Upper lobe of left lung (tissue), 4 donors: ENCODE data around the gene A3GALT2.

Experiments
- POLR2A ChIP-seq, 4 donors: fragments of 450-650 bp; IDR thresholded peaks; one replicate each; pipeline ENCODE4 v1.5.1; 2016 to 2017; ENCODE audit warnings: antibody characterized with exemption in 4 of 4, mild to moderate bottlenecking in 2 of 4
- TF ChIP-seq, protein P1 (sequence below), 6 experiments: fragments of 450-650 bp in 4 of 6; fragments of 200-600 bp in 2 of 6; sonication (generic) in 2 of 6; IDR thresholded peaks; one replicate each; pipeline ENCODE4 v1.5.1; 2016 to 2019; ENCODE audit warnings: antibody characterized with exemption in 6 of 6

- no peak for TF ChIP-seq POLR2A (IDR thresholded peaks at IDR 0.05)
- TF ChIP-seq, protein P1, sequence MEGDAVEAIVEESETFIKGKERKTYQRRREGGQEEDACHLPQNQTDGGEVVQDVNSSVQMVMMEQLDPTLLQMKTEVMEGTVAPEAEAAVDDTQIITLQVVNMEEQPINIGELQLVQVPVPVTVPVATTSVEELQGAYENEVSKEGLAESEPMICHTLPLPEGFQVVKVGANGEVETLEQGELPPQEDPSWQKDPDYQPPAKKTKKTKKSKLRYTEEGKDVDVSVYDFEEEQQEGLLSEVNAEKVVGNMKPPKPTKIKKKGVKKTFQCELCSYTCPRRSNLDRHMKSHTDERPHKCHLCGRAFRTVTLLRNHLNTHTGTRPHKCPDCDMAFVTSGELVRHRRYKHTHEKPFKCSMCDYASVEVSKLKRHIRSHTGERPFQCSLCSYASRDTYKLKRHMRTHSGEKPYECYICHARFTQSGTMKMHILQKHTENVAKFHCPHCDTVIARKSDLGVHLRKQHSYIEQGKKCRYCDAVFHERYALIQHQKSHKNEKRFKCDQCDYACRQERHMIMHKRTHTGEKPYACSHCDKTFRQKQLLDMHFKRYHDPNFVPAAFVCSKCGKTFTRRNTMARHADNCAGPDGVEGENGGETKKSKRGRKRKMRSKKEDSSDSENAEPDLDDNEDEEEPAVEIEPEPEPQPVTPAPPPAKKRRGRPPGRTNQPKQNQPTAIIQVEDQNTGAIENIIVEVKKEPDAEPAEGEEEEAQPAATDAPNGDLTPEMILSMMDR (IDR thresholded peaks at IDR 0.05), result no peak
Observed at GRCh38 chr1:33269621-33270020, 51.3 kb downstream of the A3GALT2 start.
